ENCODE data around the gene TRIM43B. TPM values are rescaled to one million over a fixed set of nuclear protein-coding genes. Genes with fewer than 3 reads are reported as not detected.
"Not testable (repeated sequence)": the region's sequence is repeated elsewhere in the genome, so short reads cannot be mapped to it uniquely, and the experiment has no call there.

The TRIM43B gene
- total RNA-seq, 3 donors from 2014 or later, result not detected

DNA sequence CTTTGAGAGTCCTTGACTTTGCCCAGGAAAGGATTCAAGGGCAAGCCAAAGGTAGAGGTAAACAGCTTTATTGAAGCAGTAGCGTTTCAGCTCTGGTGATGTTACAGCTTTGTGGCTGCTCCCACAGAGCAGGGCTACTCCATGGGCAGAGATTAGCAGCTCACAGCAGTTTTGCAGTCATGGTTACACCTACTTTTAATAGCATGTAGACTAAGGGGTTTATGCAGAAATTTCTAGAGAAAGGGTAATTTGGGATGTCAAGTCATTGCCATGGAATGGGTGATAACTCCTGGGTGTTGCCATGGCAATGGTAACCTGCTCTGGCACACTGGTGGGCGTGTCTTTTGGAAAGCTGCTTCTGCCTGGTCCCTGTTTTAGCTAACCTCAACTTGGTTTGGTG is 18.0 kb downstream of the TRIM43B start:
- not testable (repeated sequence) for H3K36me3 Mint-ChIP-seq (ENCODE audit: insufficient read depth); DNase-seq; H3K27me3 Mint-ChIP-seq (ENCODE audit: low read depth); H3K4me1 Mint-ChIP-seq (ENCODE audit: low read depth); ATAC-seq; H3K4me3 Mint-ChIP-seq; H3K9me3 Mint-ChIP-seq

DNA sequence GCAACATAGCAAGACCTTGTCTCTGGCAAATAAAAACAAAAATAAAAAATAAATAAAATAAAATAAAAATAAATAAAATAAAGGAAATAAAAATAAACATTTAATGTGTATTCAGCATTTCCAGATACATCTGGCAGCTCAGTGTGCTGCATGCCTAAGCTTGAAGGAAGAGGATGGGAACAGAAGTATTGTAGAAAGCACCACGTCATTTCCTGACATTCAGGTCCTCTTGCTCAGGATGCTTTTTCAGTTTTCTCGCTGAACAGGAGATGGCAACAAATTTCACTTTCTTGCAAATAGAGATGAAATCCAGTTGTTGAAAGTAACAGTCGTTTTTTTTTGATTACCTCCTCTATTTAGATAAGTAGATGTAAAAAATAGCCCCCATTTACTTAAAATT is 21.3 kb downstream of the TRIM43B start:
- H3K9me3 Mint-ChIP-seq; ATAC-seq; H3K4me3 Mint-ChIP-seq; H3K4me1 Mint-ChIP-seq (ENCODE audit: low read depth); H3K36me3 Mint-ChIP-seq (ENCODE audit: insufficient read depth); DNase-seq; H3K27me3 Mint-ChIP-seq (ENCODE audit: low read depth): not testable (repeated sequence)

DNA sequence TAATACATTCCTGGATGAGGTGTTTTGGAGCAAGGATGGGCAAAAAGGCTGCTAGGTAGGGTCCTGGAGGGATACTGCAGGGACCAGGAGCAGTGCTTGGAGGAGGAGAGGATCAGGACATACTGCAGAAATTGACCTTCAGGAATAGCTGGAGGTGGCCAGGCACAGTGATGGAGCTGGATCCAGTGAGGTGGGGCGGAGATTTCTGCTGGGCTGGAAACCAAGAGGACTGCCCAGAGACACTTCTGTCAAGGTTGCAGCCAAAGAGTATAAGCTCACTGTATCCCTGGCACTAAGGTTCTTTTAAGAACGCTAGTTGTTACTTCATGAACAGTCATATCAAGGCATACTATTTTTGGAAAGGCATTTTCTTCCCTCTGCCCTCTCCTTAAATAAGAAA is 39.2 kb downstream of the TRIM43B start:
- DNase-seq; H3K4me1 Mint-ChIP-seq (ENCODE audit: low read depth); H3K27me3 Mint-ChIP-seq (ENCODE audit: low read depth); H3K4me3 Mint-ChIP-seq; H3K36me3 Mint-ChIP-seq (ENCODE audit: insufficient read depth); ATAC-seq; H3K9me3 Mint-ChIP-seq: not testable (repeated sequence)

DNA sequence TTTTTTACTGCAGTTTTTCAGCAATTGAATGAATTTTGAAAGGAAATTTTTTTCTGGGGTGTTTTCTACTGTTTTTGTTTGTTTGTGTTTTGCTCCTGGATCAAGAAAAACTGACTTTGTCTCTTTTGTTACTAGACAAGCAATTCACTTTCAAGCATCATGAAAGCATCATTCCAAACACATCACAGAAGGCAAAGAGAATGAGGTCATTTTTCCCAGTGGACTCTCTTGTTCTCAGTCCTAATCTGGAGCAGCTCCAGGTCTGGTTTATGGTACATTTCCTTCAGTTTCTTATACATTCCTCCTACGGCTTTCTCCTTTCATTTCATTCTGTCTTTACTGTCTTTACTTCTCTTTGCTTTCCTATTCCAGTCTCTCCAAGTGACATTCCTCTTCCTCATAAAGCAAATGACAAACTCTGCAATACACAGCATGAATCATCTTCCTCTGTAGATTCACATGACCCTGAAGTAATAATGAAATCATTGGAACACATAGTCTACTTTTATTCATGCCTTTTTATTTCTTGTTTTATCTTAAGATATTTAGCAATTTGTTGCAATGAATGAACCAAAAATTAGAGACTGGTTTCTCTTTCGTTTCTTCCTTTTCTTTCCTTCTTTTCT is 42.0 kb downstream of the TRIM43B start:
- H3K9me3 Mint-ChIP-seq; ATAC-seq; DNase-seq; H3K27me3 Mint-ChIP-seq (ENCODE audit: low read depth); H3K4me1 Mint-ChIP-seq (ENCODE audit: low read depth); H3K36me3 Mint-ChIP-seq (ENCODE audit: insufficient read depth); H3K4me3 Mint-ChIP-seq: not testable (repeated sequence)

DNA sequence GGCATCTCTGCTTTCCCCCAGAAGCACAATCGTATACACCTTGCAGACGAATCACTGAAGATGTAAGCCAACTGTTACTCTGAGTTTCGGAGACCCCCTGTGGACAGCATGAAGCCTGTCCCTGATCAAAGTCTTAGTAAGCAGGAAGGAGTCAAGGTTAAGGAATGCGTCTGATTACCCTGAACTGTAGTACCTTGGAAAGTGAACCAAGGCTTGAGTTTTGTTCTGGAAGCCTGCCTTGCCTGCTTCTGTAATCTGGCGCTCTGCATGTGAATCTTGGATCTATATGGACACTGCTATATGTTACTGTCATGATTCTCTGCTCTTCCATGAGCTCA is 48.7 kb downstream of the TRIM43B start:
- not testable (repeated sequence) for H3K27me3 Mint-ChIP-seq (ENCODE audit: low read depth); H3K36me3 Mint-ChIP-seq (ENCODE audit: insufficient read depth); H3K4me1 Mint-ChIP-seq (ENCODE audit: low read depth); DNase-seq; ATAC-seq; H3K9me3 Mint-ChIP-seq; H3K4me3 Mint-ChIP-seq

DNA sequence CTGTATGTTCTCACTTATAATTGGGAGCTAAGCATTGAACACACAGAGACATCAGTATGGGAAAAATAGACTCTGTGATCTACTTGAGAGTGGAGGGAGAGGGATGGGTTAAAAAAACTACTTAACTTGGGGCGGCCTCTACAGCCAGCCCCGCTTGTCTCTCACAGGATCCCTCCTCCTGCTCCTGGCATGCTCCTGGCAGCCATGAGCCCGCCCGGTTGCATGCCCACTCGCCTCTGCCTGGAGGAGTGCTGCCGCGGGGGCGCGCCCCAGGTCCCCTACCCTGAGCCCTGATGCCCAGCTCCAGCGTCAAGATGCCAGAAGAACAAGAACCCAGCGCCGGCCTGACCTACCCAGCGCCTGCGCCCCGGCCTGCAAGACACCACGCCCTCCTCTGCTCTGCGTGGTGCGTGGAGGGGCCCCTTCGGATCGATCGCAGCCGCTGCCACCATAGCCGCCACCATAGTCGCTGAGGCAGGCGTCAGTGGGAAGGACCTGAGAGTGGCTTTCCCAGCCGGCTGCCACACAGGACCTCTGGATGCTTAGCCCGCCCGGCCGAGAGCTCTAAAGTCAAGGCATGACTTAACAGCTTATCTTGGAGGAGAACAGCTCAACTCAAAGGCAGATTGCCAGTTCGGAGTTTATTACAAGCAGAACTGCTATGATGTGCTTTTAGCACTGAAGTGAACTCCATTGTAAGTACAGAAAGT is 49.2 kb downstream of the TRIM43B start:
- ATAC-seq; H3K4me1 Mint-ChIP-seq (ENCODE audit: low read depth); H3K9me3 Mint-ChIP-seq: not testable (repeated sequence)

DNA sequence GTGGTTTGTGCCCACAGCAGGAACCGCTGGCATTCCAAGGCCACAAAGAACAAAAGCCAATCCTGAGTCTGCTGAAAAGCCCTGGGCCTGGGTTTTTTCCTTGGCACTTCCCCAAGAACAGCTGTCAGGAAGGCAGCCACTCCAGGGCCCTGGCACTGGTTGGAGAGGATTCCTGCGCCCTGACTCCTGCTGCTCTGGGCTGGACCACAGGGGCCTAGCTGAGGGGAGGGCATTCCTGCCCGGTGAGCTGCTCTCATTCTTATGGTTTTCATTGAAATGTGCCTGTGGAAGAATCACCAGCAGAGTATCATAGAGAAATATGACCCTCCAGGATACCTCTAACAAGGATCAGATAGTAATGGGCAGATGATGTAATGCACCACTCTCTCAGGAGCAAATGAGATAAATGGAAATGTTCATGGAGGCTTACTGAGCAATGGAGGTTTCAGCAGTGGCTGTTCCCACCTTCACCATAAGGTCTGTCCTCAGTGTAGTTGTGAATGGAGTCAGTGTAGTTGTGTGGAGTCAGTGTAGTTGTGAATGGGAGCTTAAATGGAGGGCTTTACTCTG is 50.0 kb downstream of the TRIM43B start:
- DNase-seq; H3K4me3 Mint-ChIP-seq; H3K27me3 Mint-ChIP-seq (ENCODE audit: low read depth); H3K4me1 Mint-ChIP-seq (ENCODE audit: low read depth); ATAC-seq; H3K36me3 Mint-ChIP-seq (ENCODE audit: insufficient read depth); H3K9me3 Mint-ChIP-seq: not testable (repeated sequence)

More for the DNA sequence above, 49.2 kb downstream of the TRIM43B start:
- H3K36me3 Mint-ChIP-seq (ENCODE audit: insufficient read depth); H3K4me3 Mint-ChIP-seq; H3K27me3 Mint-ChIP-seq (ENCODE audit: low read depth); DNase-seq: not testable (repeated sequence)

DNA sequence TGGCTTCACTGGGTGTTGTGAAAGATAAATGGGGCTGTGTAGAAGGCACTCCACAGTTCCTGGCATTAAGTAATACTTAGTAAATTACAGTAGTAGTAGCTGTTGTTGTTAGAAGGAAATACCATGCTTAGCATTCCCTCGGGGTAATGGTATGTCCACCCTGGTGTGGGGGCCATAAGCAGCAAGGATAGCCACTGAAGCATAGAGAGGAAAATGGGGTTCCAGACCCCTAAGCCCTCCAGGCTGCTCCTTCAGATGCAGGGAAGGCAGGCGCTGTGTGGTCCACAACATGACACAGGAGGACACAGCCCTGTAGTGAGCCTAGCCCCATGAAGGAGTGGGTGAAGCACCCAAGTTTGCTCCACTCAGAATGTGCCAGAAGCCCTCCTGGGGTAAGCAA is 50.6 kb downstream of the TRIM43B start:
- DNase-seq; H3K4me1 Mint-ChIP-seq (ENCODE audit: low read depth); H3K27me3 Mint-ChIP-seq (ENCODE audit: low read depth); ATAC-seq; H3K36me3 Mint-ChIP-seq (ENCODE audit: insufficient read depth); H3K9me3 Mint-ChIP-seq; H3K4me3 Mint-ChIP-seq: not testable (repeated sequence)

DNA sequence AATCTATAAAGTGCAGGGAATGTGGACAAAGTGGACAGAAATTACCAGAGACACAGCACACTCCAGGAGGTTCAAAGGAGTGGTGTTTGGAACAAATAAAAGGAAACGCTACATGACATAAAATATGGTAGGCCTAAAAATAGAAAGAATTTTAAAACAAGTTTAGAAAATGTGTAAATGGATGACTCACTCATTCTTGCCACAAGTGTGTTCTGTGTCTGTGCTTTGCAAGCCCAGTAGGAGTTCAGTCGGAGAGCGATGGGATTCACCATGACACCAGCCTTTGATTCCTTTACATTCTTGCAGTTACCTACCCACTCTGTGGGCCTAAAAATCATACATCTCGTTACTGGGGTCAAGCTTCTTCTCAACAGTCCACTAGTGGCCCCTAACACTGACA is 51.2 kb downstream of the TRIM43B start:
- H3K4me3 Mint-ChIP-seq; H3K36me3 Mint-ChIP-seq (ENCODE audit: insufficient read depth); H3K4me1 Mint-ChIP-seq (ENCODE audit: low read depth); H3K27me3 Mint-ChIP-seq (ENCODE audit: low read depth); ATAC-seq; DNase-seq; H3K9me3 Mint-ChIP-seq: not testable (repeated sequence)

DNA sequence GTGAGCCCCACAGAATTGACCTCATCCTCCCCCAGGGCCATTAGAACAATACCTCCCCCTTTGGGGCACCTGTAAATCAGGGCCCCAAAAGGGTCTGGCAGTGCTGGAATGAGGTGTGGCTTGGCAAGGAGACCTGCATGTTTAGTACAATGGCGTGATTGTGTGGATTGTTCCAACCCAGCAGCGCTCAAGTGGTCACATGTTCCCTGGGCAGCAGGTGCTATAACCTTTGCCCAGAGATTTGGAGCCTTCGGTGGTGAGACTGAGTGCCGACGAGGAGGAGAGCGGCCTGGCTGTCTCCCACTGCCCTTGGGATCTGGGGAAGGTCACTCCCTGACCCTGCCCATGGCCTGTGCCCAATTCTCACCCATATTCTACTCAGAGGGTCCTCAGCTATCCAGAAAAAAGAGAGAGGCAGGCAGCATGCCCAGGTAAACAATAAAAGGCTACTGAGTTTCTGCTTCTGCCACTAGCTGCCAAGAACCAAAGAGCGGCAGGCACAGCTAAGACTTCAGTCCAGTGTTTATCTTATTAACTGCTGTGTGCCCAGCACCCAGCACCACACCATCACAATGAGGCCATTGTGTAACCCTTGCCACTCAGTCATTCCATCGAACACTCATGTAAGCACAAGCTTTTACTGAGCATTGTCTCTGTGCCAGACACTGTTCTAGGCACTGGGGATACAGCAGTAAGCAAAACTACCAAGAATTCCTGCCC is 54.6 kb downstream of the TRIM43B start:
- ATAC-seq; H3K4me3 Mint-ChIP-seq; DNase-seq; H3K9me3 Mint-ChIP-seq; H3K27me3 Mint-ChIP-seq (ENCODE audit: low read depth); H3K4me1 Mint-ChIP-seq (ENCODE audit: low read depth); H3K36me3 Mint-ChIP-seq (ENCODE audit: insufficient read depth): not testable (repeated sequence)

DNA sequence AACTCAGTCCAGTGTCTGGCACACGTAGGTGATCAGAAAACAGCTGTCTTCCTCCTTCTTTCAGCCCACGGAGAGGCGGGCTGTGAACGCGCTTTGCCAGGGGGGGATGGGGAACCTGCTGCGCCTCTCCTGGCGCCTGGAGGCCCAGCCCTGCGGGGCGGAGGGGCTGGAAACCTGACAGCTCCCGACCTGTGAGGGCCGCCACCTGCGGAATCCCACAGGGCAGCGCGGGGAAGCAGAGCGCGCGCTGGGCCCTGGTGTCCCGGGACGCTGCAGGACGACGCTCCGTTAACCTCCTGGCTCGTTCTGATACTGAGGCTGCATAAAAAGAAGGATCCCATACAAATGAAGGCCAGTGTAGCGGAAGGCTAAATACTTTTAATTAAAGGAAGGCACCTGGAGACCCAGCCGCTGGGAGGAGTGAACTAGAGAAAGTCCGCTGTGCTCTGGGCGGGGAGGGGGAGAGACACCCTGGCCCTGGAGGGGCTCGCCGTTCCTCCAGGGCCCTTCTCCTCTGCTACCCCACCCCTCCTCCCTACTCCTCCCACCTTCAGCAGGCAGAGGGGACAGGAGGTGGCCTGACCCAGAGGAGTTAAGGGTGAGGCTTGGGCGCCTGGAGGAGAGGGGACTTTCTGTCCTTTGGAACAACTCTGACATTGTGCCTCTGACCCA is 57.2 kb downstream of the TRIM43B start:
- not testable (repeated sequence) for H3K27me3 Mint-ChIP-seq (ENCODE audit: low read depth); ATAC-seq; H3K4me3 Mint-ChIP-seq; H3K9me3 Mint-ChIP-seq; DNase-seq; H3K36me3 Mint-ChIP-seq (ENCODE audit: insufficient read depth); H3K4me1 Mint-ChIP-seq (ENCODE audit: low read depth)

Other genes with a start within 250 kb of the TRIM43B start
- gene PROM2, start 210.3 kb downstream of the TRIM43B start, total RNA-seq, result under 1 TPM; 0.53 to 0.66 (median 0.63) TPM
- gene KCNIP3, start 187.4 kb downstream of the TRIM43B start, total RNA-seq, result not detected
- 10 to 100 TPM; 13.9 to 15.8 (median 15.3) TPM for gene FAHD2A, start 82.0 kb downstream of the TRIM43B start, total RNA-seq
- gene TRIM43, start 107.2 kb upstream of the TRIM43B start, total RNA-seq, result not detected